SJCRH30 (cell line): Measurements from ENCODE around the gene DECR2. TPM values are rescaled to one million over a fixed set of nuclear protein-coding genes. Genes with fewer than 3 reads are reported as not detected.
"Not testable (repeated sequence)": the region's sequence is repeated elsewhere in the genome, so short reads cannot be mapped to it uniquely, and the experiment has no call there.

Experiments used
- DNase-seq, 2 experiments: peaks; one replicate each; pipeline ENCODE4 v3.0.0-alpha.2; 2015 to 2020
- H3K27ac ChIP-seq: fragments of 250-450 bp; sonication (Bioruptor Pico); 2 replicates; pipeline ENCODE4 v1.5.1; 2020; ENCODE audit warnings: mild to moderate bottlenecking, moderate library complexity
- H3K27me3 ChIP-seq: fragments of 250-450 bp; sonication (Bioruptor Pico); 2 replicates; pipeline ENCODE4 v1.5.1; 2020; ENCODE audit warnings: mild to moderate bottlenecking, moderate library complexity
- H3K36me3 ChIP-seq: fragments of 250-450 bp; sonication (Bioruptor Pico); 2 replicates; pipeline ENCODE4 v1.5.1; 2020; ENCODE audit warnings: mild to moderate bottlenecking, moderate library complexity
- H3K4me1 ChIP-seq: fragments of 250-450 bp; sonication (Bioruptor Pico); 2 replicates; pipeline ENCODE4 v1.5.1; 2020; ENCODE audit warnings: mild to moderate bottlenecking, moderate library complexity
- H3K4me3 ChIP-seq: fragments of 250-450 bp; sonication (Bioruptor Pico); 2 replicates; pipeline ENCODE4 v1.5.1; 2020; ENCODE audit warnings: mild to moderate bottlenecking, moderate library complexity
- H3K9me3 ChIP-seq: fragments of 250-450 bp; sonication (Bioruptor Pico); replicated peaks from 2 replicates; pipeline ENCODE4 v1.5.1; 2020; ENCODE audit warnings: mild to moderate bottlenecking, moderate library complexity
- total RNA-seq: library from RNA; depleted of rRNA; stranded (reverse); fragments of >200 nt; shearing (Covaris generic); gene quantifications from 2 replicates; pipeline ENCODE4 v1.2.3, GENCODE V29; 2014

DECR2 gene
- total RNA-seq, 1 experiment from 2014 or later, result 5.7 TPM

GRCh38 chr16:372302-372983, 29.2 kb upstream of the DECR2 start:
- Histone ChIP-seq H3K27me3 (no peaks in the 10 kb centered on the region), H3K9me3 (no peaks in the 10 kb centered on the region), H3K27ac (no peak overlapping the region), H3K4me3 (no peak overlapping the region), H3K36me3 (peaks cover 9% of the 10 kb centered on the region; the same call in 1 of the 2 replicates), H3K4me1 (peaks cover 10% of the 10 kb centered on the region)
- no peak for DNase-seq

- Histone ChIP-seq H3K9me3 (no peaks in the 10 kb centered on the region), H3K27me3 (no peaks in the 10 kb centered on the region), H3K36me3 (peaks cover 5% of the 10 kb centered on the region; the same call in 1 of the 2 replicates), H3K4me3 (no peak overlapping the region), H3K27ac (no peak overlapping the region), H3K4me1 (peaks cover 10% of the 10 kb centered on the region)
- no peak for DNase-seq
Observed at GRCh38 chr16:373020-373598, 28.6 kb upstream of the DECR2 start.

- Histone ChIP-seq H3K4me1 (peaks cover 10% of the 10 kb centered on the region), H3K27me3 (no peaks in the 10 kb centered on the region), H3K4me3 (no peak overlapping the region), H3K27ac (no peak overlapping the region), H3K9me3 (no peaks in the 10 kb centered on the region), H3K36me3 (peaks cover 5% of the 10 kb centered on the region; the same call in 1 of the 2 replicates)
- no peak for DNase-seq
Observed at GRCh38 chr16:373848-374615, 27.7 kb upstream of the DECR2 start.

GRCh38 chr16:374616-374926, 27.1 kb upstream of the DECR2 start:
- Histone ChIP-seq H3K4me1 (peaks cover 10% of the 10 kb centered on the region), H3K27me3 (no peaks in the 10 kb centered on the region), H3K27ac (no peak overlapping the region), H3K4me3 (no peak overlapping the region), H3K36me3 (peaks cover 5% of the 10 kb centered on the region; the same call in 1 of the 2 replicates), H3K9me3 (no peaks in the 10 kb centered on the region)
- DNase-seq, result no peak

GRCh38 chr16:375212-375611, 26.5 kb upstream of the DECR2 start:
- DNase-seq, result no peak
- Histone ChIP-seq H3K4me3 (no peak overlapping the region), H3K9me3 (no peaks in the 10 kb centered on the region), H3K36me3 (peaks cover 5% of the 10 kb centered on the region; the same call in 1 of the 2 replicates), H3K4me1 (peaks cover 10% of the 10 kb centered on the region), H3K27ac (no peak overlapping the region), H3K27me3 (no peaks in the 10 kb centered on the region)

- Histone ChIP-seq H3K27ac (no peak overlapping the region), H3K27me3 (no peaks in the 10 kb centered on the region), H3K4me3 (no peak overlapping the region), H3K36me3 (peaks cover 5% of the 10 kb centered on the region; the same call in 1 of the 2 replicates), H3K9me3 (no peaks in the 10 kb centered on the region), H3K4me1 (peaks cover 4% of the 10 kb centered on the region)
- DNase-seq, result no peak
Observed at GRCh38 chr16:375927-376816, 25.5 kb upstream of the DECR2 start.

GRCh38 chr16:376817-377418, 24.8 kb upstream of the DECR2 start:
- Histone ChIP-seq H3K4me1 (no peaks in the 10 kb centered on the region; the same call in 1 of the 2 replicates), H3K27me3 (no peaks in the 10 kb centered on the region), H3K27ac (no peak overlapping the region), H3K4me3 (no peak overlapping the region), H3K36me3 (peaks cover 5% of the 10 kb centered on the region; the same call in 1 of the 2 replicates), H3K9me3 (no peaks in the 10 kb centered on the region)
- DNase-seq, result no peak

- Histone ChIP-seq H3K27ac (no peak overlapping the region), H3K9me3 (no peaks in the 10 kb centered on the region), H3K4me1 (no peaks in the 10 kb centered on the region), H3K27me3 (no peaks in the 10 kb centered on the region), H3K36me3 (peaks cover 5% of the 10 kb centered on the region; the same call in 1 of the 2 replicates), H3K4me3 (no peak overlapping the region)
- no peak for DNase-seq
Observed at GRCh38 chr16:377419-377951, 24.2 kb upstream of the DECR2 start.

- not testable (repeated sequence) for H3K4me1 ChIP-seq, H3K36me3 ChIP-seq, H3K9me3 ChIP-seq
Observed at GRCh38 chr16:378113-378820, 23.4 kb upstream of the DECR2 start.

GRCh38 chr16:378821-379182, 22.9 kb upstream of the DECR2 start:
- no peak for DNase-seq
- Histone ChIP-seq H3K27ac (no peak overlapping the region), H3K27me3 (no peaks in the 10 kb centered on the region), H3K4me3 (no peak overlapping the region), H3K36me3 (peaks cover 5% of the 10 kb centered on the region; the same call in 1 of the 2 replicates), H3K4me1 (no peaks in the 10 kb centered on the region; the same call in 1 of the 2 replicates), H3K9me3 (no peaks in the 10 kb centered on the region)

More at GRCh38 chr16:378113-378820, 23.4 kb upstream of the DECR2 start:
- H3K27me3 ChIP-seq, H3K27ac ChIP-seq, H3K4me3 ChIP-seq, DNase-seq: not testable (repeated sequence)

- Histone ChIP-seq H3K27ac (no peak overlapping the region), H3K4me1 (peaks cover 5% of the 10 kb centered on the region), H3K4me3 (no peak overlapping the region), H3K36me3 (peaks cover 5% of the 10 kb centered on the region; the same call in 1 of the 2 replicates), H3K9me3 (no peaks in the 10 kb centered on the region), H3K27me3 (no peaks in the 10 kb centered on the region)
- DNase-seq, result no peak
Observed at GRCh38 chr16:379183-379960, 22.3 kb upstream of the DECR2 start.

GRCh38 chr16:379961-380761, 21.5 kb upstream of the DECR2 start:
- peak overlapping the region; percentile 69 for H3K4me3 ChIP-seq
- no peaks in the 10 kb centered on the region for H3K27me3 ChIP-seq
- H3K36me3 ChIP-seq, result peaks cover 3% of the 10 kb centered on the region; the same call in 1 of the 2 replicates
- no peaks in the 10 kb centered on the region for H3K9me3 ChIP-seq
- no peak for DNase-seq
- H3K4me1 ChIP-seq, result peaks cover 5% of the 10 kb centered on the region
- no peak overlapping the region for H3K27ac ChIP-seq
